ENCODE data around the gene MLX.

- TF ChIP-seq POLR2A (IDR thresholded peaks at IDR 0.05) (no peak), CTCF (IDR thresholded peaks at IDR 0.05) (no peak), EP300 (IDR thresholded peaks at IDR 0.05) (no peak), POLR2AphosphoS5 (IDR thresholded peaks at IDR 0.05) (no peak)
These were observed 18.0 kb downstream of the MLX start for GRCh38 chr17:42584880-42585279.
